H9 (cell line): ENCODE data around the gene TLX2. TPM values are rescaled to one million over a fixed set of nuclear protein-coding genes. Genes with fewer than 3 reads are reported as not detected.

Source experiments
- DNase-seq: peaks from one replicate; pipeline ENCODE4 v3.0.0-alpha.2; 2017
- H2AFZ ChIP-seq: one replicate; pipeline ENCODE4 v1.6.1; 2013; ENCODE audit warnings: mild to moderate bottlenecking, low read length, control low read depth, moderate library complexity
- H2AK5ac ChIP-seq: 2 replicates; pipeline ENCODE4 v1.6.1; 2013; ENCODE audit warnings: low read length, control low read depth, mixed read lengths; ENCODE audit not compliant: insufficient read length
- H2BK120ac ChIP-seq: one replicate; pipeline ENCODE4 v1.6.1; 2013; ENCODE audit warnings: low read depth, mild to moderate bottlenecking, low read length, control low read depth, inconsistent platforms; ENCODE audit not compliant: poor library complexity, severe bottlenecking
- H2BK12ac ChIP-seq: 2 replicates; pipeline ENCODE4 v1.6.1; 2013; ENCODE audit warnings: low read length, control low read depth, mixed read lengths, low read depth; ENCODE audit not compliant: insufficient read length
- H2BK15ac ChIP-seq: 2 replicates; pipeline ENCODE4 v1.6.1; 2013; ENCODE audit warnings: low read depth, low read length, control low read depth
- H2BK20ac ChIP-seq: one replicate; pipeline ENCODE4 v1.6.1; 2013; ENCODE audit warnings: low read depth, mild to moderate bottlenecking, low read length, control low read depth, inconsistent platforms; ENCODE audit not compliant: poor library complexity, severe bottlenecking
- H2BK5ac ChIP-seq: 2 replicates; pipeline ENCODE4 v1.6.1; 2013; ENCODE audit warnings: low read length, control low read depth, mixed read lengths; ENCODE audit not compliant: insufficient read length
- H3K14ac ChIP-seq: 2 replicates; pipeline ENCODE4 v1.6.1; 2013; ENCODE audit warnings: low read length, control low read depth; ENCODE audit not compliant: insufficient read depth
- H3K18ac ChIP-seq: 2 replicates; pipeline ENCODE4 v1.6.1; 2013; ENCODE audit warnings: low read depth, mild to moderate bottlenecking, mixed read lengths, low read length, control low read depth; ENCODE audit not compliant: insufficient read length
- H3K23ac ChIP-seq: 2 replicates; pipeline ENCODE4 v1.6.1; 2013; ENCODE audit warnings: low read length, control low read depth, mixed read lengths, low read depth; ENCODE audit not compliant: insufficient read length
- H3K23me2 ChIP-seq: 2 replicates; pipeline ENCODE4 v1.6.1; 2013; ENCODE audit warnings: low read depth, mild to moderate bottlenecking, mixed read lengths, low read length, control low read depth; ENCODE audit not compliant: insufficient read length, poor library complexity, severe bottlenecking
- H3K27ac ChIP-seq: 2 replicates; pipeline ENCODE4 v1.5.1; 2013; ENCODE audit warnings: low read length, control low read depth, mixed read lengths, low read depth; ENCODE audit not compliant: insufficient read length
- H3K27me3 ChIP-seq: 2 replicates; pipeline ENCODE4 v1.6.1; 2013; ENCODE audit warnings: low read length, control low read depth, inconsistent platforms; ENCODE audit not compliant: insufficient read depth
- H3K4ac ChIP-seq: 2 replicates; pipeline ENCODE4 v1.6.1; 2013; ENCODE audit warnings: low read depth, mild to moderate bottlenecking, control low read depth, inconsistent platforms, low read length, moderate library complexity
- H3K4me1 ChIP-seq: 2 replicates; pipeline ENCODE4 v1.6.1; 2013; ENCODE audit warnings: low read length, control low read depth, inconsistent platforms; ENCODE audit not compliant: insufficient read depth
- H3K4me2 ChIP-seq: 2 replicates; pipeline ENCODE4 v1.6.1; 2013; ENCODE audit warnings: low read length, control low read depth, mixed read lengths; ENCODE audit not compliant: insufficient read length, insufficient read depth
- H3K56ac ChIP-seq: 2 replicates; pipeline ENCODE4 v1.6.1; 2013; ENCODE audit warnings: low read depth, mild to moderate bottlenecking, mixed read lengths, low read length, control low read depth; ENCODE audit not compliant: insufficient read length
- H3K79me1 ChIP-seq: 2 replicates; pipeline ENCODE4 v1.6.1; 2013; ENCODE audit warnings: low read depth, mild to moderate bottlenecking, moderate library complexity, low read length, control low read depth, inconsistent platforms; ENCODE audit not compliant: insufficient read depth, poor library complexity, severe bottlenecking
- H3K79me2 ChIP-seq: 2 replicates; pipeline ENCODE4 v1.6.1; 2013; ENCODE audit warnings: low read length, control low read depth, inconsistent platforms; ENCODE audit not compliant: insufficient read depth
- H3K9ac ChIP-seq: 2 replicates; pipeline ENCODE4 v1.6.1; 2013; ENCODE audit warnings: low read length, control low read depth, mixed read lengths; ENCODE audit not compliant: insufficient read length; ENCODE audit errors: extremely low read depth
- H3K9me3 ChIP-seq: one replicate; pipeline ENCODE4 v1.6.1; 2013; ENCODE audit warnings: low read depth, low read length, inconsistent platforms; ENCODE audit not compliant: control insufficient read depth
- H3T11ph ChIP-seq: one replicate; pipeline ENCODE4 v1.6.1; 2013; ENCODE audit warnings: mild to moderate bottlenecking, low read length, control low read depth, inconsistent platforms
- H4K20me1 ChIP-seq: one replicate; pipeline ENCODE4 v1.6.1; 2013; ENCODE audit not compliant: control insufficient read depth, insufficient read length, insufficient read depth
- H4K5ac ChIP-seq: 2 replicates; pipeline ENCODE4 v1.6.1; 2013; ENCODE audit warnings: low read depth, mild to moderate bottlenecking, mixed read lengths, low read length, control low read depth; ENCODE audit not compliant: insufficient read length
- H4K8ac ChIP-seq: replicated peaks from 2 replicates; pipeline ENCODE4 v1.6.1; 2013; ENCODE audit warnings: low read length, control low read depth, mixed read lengths, low read depth; ENCODE audit not compliant: insufficient read length
- H4K91ac ChIP-seq: 2 replicates; pipeline ENCODE4 v1.6.1; 2013; ENCODE audit warnings: low read depth, mild to moderate bottlenecking, moderate library complexity, mixed read lengths, low read length, control low read depth; ENCODE audit not compliant: insufficient read length
- H3K27ac Mint-ChIP-seq, 3 experiments: 2 replicates in 2 of 3; 3 replicates in 1 of 3; pipeline ENCODE4 v1.8.0; 2020 to 2021; ENCODE audit warnings: mixed read lengths in 3 of 3, mild to moderate bottlenecking in 1 of 3, moderate library complexity in 1 of 3
- H3K27me3 Mint-ChIP-seq: 2 replicates; pipeline ENCODE4 v1.8.0; 2021; ENCODE audit warnings: low read depth, mild to moderate bottlenecking, moderate library complexity, mixed read lengths
- H3K36me3 Mint-ChIP-seq, 3 experiments: 2 replicates in 2 of 3; 3 replicates in 1 of 3; pipeline ENCODE4 v1.8.0; 2020 to 2021; ENCODE audit warnings: low read depth in 3 of 3, mixed read lengths in 3 of 3; ENCODE audit not compliant: insufficient read depth in 1 of 3
- H3K4me1 Mint-ChIP-seq, 2 experiments: 2 replicates each; pipeline ENCODE4 v1.8.0; 2020; ENCODE audit warnings: mixed read lengths in 2 of 2
- H3K4me3 Mint-ChIP-seq, 2 experiments: 2 replicates in 1 of 2; 3 replicates in 1 of 2; pipeline ENCODE4 v1.8.0; 2020 to 2021; ENCODE audit warnings: mild to moderate bottlenecking in 2 of 2, mixed read lengths in 2 of 2, moderate library complexity in 1 of 2
- H3K9me3 Mint-ChIP-seq, 2 experiments: 2 replicates in 1 of 2; 3 replicates in 1 of 2; pipeline ENCODE4 v1.8.0; 2020; ENCODE audit warnings: mild to moderate bottlenecking in 2 of 2, mixed read lengths in 2 of 2, moderate library complexity in 1 of 2
- WGBS: extraction: QIAGEN DNeasy Blood & Tissue Kit; methylation state at CpG from one replicate; pipeline ENCODE4 v1.1.7; 2013; ENCODE audit warnings: missing lambda C conversion rate, low lambda C conversion rate, mixed read lengths; ENCODE audit not compliant: insufficient read length; ENCODE audit errors: extremely low coverage; 5-methylcytosine and 5-hydroxymethylcytosine counted together
- total RNA-seq: library from RNA; stranded (reverse); gene quantifications from 2 replicates; pipeline ENCODE4 v1.2.1, GENCODE V29; 2021
- TF ChIP-seq, protein P1 (sequence below): fragments of 200-600 bp; sonication (generic); conservative IDR thresholded peaks from 3 replicates; pipeline ENCODE4 v1.8.0; 2021; ENCODE audit warnings: antibody characterized with exemption, mild to moderate bottlenecking

The TLX2 gene
- total RNA-seq, 1 experiment from 2014 or later = 0.20 TPM

DNA sequence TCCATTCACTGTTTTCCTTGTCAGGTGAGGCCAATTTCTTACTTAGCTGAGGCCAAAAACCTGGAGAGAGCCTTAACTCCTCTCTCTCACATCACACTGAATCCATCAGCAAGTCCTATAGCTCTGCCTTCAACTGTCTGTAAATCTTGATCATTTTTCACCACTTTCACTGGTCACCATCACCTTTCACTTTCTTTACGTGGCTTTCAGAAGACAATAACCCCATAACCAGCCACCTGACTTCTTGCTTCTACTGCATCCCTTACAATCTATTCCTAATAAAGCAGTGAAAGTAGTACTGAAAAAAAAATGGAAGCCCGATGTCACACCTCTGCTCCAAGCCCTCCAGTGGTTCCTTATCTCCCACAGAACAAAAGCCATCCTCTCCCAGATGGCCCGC is 31.8 kb downstream of the TLX2 start:
- Histone ChIP-seq H2BK12ac (no peak overlapping the region), H3K56ac (no peak overlapping the region), H2AK5ac (no peak overlapping the region), H4K20me1 (no peaks in the 10 kb centered on the region), H3K9me3 (no peaks in the 10 kb centered on the region), H2AFZ (no peak overlapping the region), H3K9ac (no peak overlapping the region), H2BK15ac (no peak overlapping the region), H2BK120ac (no peak overlapping the region), H3K4me2 (no peak overlapping the region), H3K23ac (no peak overlapping the region), H3K79me2 (0 out of 2 replicates have a peak, but pooled peaks cover 2% of the 10 kb centered on the region), H3K27ac (no peak overlapping the region), H2BK5ac (no peak overlapping the region), H3K23me2 (peaks cover 4% of the 10 kb centered on the region), H3K4ac (no peak overlapping the region), H3K14ac (no peak overlapping the region), H4K91ac (no peak overlapping the region), H3K4me1 (no peaks in the 10 kb centered on the region), H4K5ac (no peak overlapping the region), H3K79me1 (no peaks in the 10 kb centered on the region), H3T11ph (no peak overlapping the region), H2BK20ac (no peak overlapping the region), H4K8ac (no peak overlapping the region), H3K18ac (no peak overlapping the region), H3K27me3 (no peaks in the 10 kb centered on the region; the same call in 1 of the 2 replicates)
- peaks cover 0 to 3% (median 2%) of the 10 kb centered on the region in 3 experiments; a peak in 3 of 7 replicates for H3K36me3 Mint-ChIP-seq
- peaks cover 33% of the 10 kb centered on the region for H3K27me3 Mint-ChIP-seq
- no peak overlapping the region; a peak in 1 of 5 replicates for H3K4me3 Mint-ChIP-seq
- peaks cover 15 to 16% of the 10 kb centered on the region in 2 experiments for H3K4me1 Mint-ChIP-seq
- TF ChIP-seq, protein P1, sequence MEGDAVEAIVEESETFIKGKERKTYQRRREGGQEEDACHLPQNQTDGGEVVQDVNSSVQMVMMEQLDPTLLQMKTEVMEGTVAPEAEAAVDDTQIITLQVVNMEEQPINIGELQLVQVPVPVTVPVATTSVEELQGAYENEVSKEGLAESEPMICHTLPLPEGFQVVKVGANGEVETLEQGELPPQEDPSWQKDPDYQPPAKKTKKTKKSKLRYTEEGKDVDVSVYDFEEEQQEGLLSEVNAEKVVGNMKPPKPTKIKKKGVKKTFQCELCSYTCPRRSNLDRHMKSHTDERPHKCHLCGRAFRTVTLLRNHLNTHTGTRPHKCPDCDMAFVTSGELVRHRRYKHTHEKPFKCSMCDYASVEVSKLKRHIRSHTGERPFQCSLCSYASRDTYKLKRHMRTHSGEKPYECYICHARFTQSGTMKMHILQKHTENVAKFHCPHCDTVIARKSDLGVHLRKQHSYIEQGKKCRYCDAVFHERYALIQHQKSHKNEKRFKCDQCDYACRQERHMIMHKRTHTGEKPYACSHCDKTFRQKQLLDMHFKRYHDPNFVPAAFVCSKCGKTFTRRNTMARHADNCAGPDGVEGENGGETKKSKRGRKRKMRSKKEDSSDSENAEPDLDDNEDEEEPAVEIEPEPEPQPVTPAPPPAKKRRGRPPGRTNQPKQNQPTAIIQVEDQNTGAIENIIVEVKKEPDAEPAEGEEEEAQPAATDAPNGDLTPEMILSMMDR = no peak
- H3K27ac Mint-ChIP-seq = no peak overlapping the region
- WGBS = no CpG with 5 or more reads among the region's 3 CpGs
- no peak for DNase-seq
- no peaks in the 10 kb centered on the region for H3K9me3 Mint-ChIP-seq
